ENCODE measurements around the gene FOS. TPM values are rescaled to one million over a fixed set of nuclear protein-coding genes. Genes with fewer than 3 reads are reported as not detected.

Gene FOS
- total and polyA plus RNA-seq, 2 of the 4 experiments (the other 2 are of a cell fraction): 53.6 to 171 TPM

Small RNA genes within 50 kb of the gene (microRNA-seq; reads per million reads assigned to microRNA genes)
- not detected for gene RF00004 (ENCODE audit: insufficient read depth, insufficient read length)

Small RNA genes within 50 kb of the gene (small RNA-seq; reads per million reads assigned to genes)
- 0 to 0.04 (median 0) reads per million in 5 experiments for gene RF00004

Other genes with a start within 250 kb of the FOS start
- gene MLH3, start 227.4 kb upstream of the FOS start, total RNA-seq (2012; rRNA removed): 14.7 and 16.9 TPM in 2 replicates
- 5.1 and 5.6 TPM in 2 replicates for gene MLH3, start 227.4 kb upstream of the FOS start, polyA plus RNA-seq (2012; rRNA removed)
- 4.1 and 6.9 TPM in 2 replicates for gene ACYP1, start 214.8 kb upstream of the FOS start, total RNA-seq (2012; rRNA removed)
- gene ACYP1, start 214.8 kb upstream of the FOS start, polyA plus RNA-seq (2012; rRNA removed): 17.4 and 24.0 TPM in 2 replicates
- gene ZC2HC1C, start 209.2 kb upstream of the FOS start, total RNA-seq (2012; rRNA removed): 0.28 and 0.54 TPM in 2 replicates
- gene ZC2HC1C, start 209.2 kb upstream of the FOS start, polyA plus RNA-seq (2012; rRNA removed): 0.15 and 0.36 TPM in 2 replicates
- 22.9 and 31.4 TPM in 2 replicates for gene NEK9, start 151.8 kb upstream of the FOS start, total RNA-seq (2012; rRNA removed)
- gene NEK9, start 151.8 kb upstream of the FOS start, polyA plus RNA-seq (2012; rRNA removed): 18.8 and 23.2 TPM in 2 replicates
- 327 and 441 TPM in 2 replicates for gene TMED10, start 102.2 kb upstream of the FOS start, total RNA-seq (2012; rRNA removed)
- 244 and 254 TPM in 2 replicates for gene TMED10, start 102.2 kb upstream of the FOS start, polyA plus RNA-seq (2012; rRNA removed)
- gene JDP2, start 149.2 kb downstream of the FOS start, total RNA-seq (2012; rRNA removed): 35.7 and 38.9 TPM in 2 replicates
- gene JDP2, start 149.2 kb downstream of the FOS start, polyA plus RNA-seq (2012; rRNA removed): 38.4 and 39.7 TPM in 2 replicates
- gene BATF, start 243.6 kb downstream of the FOS start, total RNA-seq (2012; rRNA removed): not detected in 2 replicates
- gene BATF, start 243.6 kb downstream of the FOS start, polyA plus RNA-seq (2012; rRNA removed): not detected in 2 replicates

Data from IMR-90 (cell line).